Glomerular endothelial cell (primary cell): ENCODE results near the gene RAPGEF2. TPM values are rescaled to one million over a fixed set of nuclear protein-coding genes. Genes with fewer than 3 reads are reported as not detected.
"Not testable (repeated sequence)": the region's sequence is repeated elsewhere in the genome, so short reads cannot be mapped to it uniquely, and the experiment has no call there.

Experiments used
- DNase-seq: peaks from one replicate; pipeline ENCODE4 v3.0.0-alpha.2; 2011; ENCODE audit warnings: low read depth, low spot score; ENCODE audit errors: extremely low read depth
- total RNA-seq: library from RNA; depleted of rRNA; stranded (reverse); fragments of >200 nt; gene quantifications from 2 replicates; pipeline ENCODE4 v1.2.3, GENCODE V29; 2015

The RAPGEF2 gene
- total RNA-seq, 1 donor from 2014 or later: 57.3 TPM

DNA sequence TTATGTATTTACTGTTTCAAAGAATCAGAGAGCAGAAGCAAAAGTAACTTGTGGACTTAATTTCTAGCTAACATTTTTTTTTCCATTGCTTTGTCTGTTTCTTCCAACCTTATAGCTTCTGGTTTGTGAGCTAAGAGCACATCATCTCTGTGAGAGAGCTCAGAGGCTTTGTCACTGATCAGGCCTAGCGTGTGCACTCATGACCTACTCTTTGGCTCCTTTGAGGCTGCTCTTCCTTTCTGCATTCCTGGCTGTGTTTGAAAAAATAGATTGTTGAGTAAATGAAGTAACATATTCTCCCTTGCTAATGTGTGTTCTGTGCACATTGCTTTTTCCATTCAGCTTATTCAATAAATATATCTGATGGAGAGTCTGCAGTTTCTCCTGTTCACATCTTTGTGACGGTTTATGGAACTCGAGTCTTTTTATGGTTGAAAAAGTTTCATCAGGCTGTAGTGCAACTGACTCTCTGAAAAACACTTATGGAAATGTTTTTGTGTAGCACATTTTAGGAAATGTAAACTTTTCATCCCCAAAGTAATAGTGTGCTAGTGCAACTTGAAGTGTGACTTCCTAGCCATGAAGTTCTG is 133.0 kb downstream of the RAPGEF2 start:
- DNase-seq: no peak

DNA sequence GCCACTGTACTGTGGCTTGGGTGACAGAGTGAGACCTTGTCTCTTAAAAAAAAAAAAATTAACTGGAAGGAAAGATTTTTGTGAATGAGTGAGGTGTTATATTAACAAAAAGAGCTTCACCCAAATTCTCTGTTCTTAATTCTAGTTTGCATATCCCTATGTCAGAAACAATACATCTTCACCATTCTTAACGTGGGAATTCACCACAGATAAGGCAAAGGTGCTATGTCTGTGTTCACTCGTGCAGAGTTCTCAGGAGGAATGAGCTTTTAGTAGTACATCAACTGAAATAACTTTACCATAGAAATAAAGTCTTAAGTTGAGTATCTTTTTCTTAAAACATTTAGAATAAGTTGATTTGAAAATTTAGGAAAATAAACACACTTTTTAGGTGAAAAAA is 135.1 kb downstream of the RAPGEF2 start:
- DNase-seq: no peak

GRCh38 chr4:159238631-159239030 is 135.8 kb downstream of the RAPGEF2 start:
- no peak for DNase-seq

DNA sequence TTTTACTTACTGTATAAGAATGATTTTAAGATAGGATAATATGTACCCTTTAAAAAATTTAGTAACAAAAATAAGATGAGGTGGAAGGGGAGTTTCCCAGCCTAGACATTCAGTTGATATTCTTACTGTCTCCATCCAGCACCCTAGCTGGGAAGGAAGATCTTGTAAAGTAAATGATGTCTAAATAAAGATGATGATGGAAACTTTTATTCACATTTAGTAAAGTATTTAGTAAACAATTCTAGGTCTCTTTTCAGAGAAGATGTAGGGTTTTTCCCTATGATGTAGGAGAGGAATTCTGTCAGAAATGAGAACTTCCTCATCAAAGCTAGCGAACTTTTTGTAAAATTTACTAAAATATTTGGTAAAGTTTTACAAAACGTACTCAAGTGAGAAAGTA is 136.8 kb downstream of the RAPGEF2 start:
- no peak for DNase-seq

DNA sequence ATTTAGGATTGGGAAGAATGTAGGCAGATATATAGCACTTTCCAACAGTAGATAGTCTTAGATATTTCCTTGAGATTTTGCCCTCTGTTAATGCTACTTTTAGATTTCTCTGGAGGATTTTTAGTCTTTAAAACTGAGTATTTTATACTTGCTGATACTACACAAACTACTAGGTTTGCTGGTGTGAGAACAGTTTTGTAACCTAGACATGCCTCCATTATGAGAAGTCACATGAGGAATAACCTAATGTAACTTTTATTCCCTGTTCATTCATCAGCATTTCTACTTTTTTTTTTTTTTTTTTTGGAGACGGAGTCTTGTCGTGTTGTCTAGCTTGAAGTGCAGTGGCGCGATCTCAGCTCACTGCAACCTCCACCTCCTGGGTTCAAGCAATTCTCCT is 137.2 kb downstream of the RAPGEF2 start:
- DNase-seq: no peak

GRCh38 chr4:159240687-159241086 is 137.8 kb downstream of the RAPGEF2 start:
- DNase-seq: no peak

GRCh38 chr4:159242427-159242826 is 139.5 kb downstream of the RAPGEF2 start:
- no peak for DNase-seq

- no peak for DNase-seq
These were observed 145.7 kb downstream of the RAPGEF2 start for GRCh38 chr4:159248384-159249178.

- DNase-seq: no peak
These were observed 148.0 kb downstream of the RAPGEF2 start for GRCh38 chr4:159250751-159251325.

DNA sequence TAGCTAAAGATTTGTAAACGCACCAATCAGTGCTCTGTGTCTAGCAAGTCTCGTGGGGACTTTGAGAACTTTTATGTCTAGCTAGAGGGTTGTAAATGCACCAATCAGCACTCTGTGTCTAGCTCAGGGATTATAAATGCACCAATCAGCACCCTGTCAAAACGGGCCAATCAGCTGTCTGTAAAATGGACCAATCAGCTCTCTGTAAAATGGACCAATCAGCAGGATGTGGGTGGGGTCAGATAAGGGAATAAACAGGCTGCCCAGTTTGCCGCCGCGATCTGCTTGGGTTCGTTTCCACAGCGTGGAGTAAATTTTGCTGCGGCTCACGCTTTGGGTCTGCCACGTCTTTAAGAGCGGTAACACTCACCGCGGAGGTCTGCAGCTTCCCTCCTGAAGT is 148.7 kb downstream of the RAPGEF2 start:
- not testable (repeated sequence) for DNase-seq

GRCh38 chr4:159252491-159252890 is 149.6 kb downstream of the RAPGEF2 start:
- no peak for DNase-seq

DNA sequence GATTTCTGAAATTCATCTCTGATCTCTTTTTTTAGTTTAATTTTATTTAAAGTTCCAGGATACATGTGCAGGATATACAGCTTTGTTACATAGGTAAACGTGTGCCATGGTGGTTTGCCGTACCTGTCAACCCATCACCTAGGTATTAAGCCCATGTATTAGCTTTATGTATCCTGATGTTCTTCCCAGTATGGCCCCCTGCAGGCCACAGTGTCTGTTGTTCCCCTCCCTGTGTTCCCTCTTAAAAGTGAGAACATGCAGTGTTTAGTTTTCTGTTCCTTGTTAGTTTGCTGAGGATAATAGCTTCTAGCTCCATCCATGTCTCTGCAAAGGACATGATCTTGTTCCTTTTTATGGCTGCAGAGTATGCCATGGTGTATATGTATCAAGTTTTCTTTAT is 153.2 kb downstream of the RAPGEF2 start:
- no peak for DNase-seq

GRCh38 chr4:159258889-159259560 is 156.1 kb downstream of the RAPGEF2 start:
- DNase-seq: no peak

DNA sequence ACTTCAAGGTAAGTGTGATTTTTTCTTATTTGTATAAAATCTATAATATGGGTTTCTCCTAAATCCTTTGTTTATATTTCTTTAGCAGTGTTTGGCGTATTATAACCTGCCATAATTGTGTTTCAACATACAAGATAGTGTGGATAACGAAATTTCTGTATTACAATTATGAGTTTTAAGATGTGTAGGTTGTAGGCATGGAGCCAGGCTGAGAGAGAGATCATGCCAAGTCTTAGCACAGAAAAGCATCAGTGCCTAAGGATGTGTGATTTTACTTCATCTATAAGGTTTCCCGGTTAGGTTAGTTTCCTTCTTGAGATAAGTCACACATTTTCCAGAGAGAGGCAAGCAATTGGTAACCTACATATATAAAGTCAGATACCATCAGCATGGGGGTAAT is 161.2 kb downstream of the RAPGEF2 start:
- DNase-seq: no peak

DNA sequence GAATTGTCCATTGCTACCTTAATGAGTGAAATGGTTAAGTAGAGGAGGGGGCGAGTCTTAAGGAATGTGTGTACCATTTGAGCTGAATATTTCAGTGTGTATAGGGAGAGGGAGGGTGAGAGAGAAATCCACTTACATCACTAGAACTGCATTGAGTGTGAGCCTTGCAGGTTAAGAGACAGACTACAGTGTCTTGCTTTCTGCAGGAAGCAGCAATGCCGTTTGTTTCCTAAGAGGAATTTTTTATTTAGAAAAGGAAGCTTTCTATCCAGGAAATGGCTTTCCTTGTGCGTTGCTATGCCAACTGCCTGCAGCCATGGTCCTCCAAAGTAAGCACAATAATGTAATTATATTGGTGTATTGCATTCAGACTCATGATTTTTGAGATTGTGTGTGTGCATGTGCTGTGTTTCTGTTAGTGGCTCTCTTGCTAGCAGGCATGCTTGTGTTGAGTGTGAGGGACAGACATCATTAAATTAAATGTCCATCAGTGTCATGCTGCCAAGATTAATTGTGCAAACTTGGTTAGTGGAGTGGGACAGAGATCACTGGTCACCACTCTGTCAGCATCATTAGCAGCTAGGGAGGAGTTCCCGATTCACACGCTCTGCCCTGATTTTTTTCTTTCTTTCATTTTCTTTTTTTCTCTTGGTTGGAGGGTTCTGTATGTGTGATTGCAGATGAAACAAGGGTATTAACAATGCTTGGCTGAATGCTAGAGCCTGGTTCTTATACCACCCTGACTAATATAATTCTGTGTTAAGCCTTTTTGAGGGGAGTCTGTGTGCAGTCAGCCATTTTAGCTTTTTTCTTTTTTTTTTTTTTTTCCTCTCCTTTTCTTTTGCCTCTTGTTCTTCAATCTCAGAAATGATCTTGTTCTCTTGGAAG is 164.3 kb downstream of the RAPGEF2 start:
- no peak for DNase-seq

DNA sequence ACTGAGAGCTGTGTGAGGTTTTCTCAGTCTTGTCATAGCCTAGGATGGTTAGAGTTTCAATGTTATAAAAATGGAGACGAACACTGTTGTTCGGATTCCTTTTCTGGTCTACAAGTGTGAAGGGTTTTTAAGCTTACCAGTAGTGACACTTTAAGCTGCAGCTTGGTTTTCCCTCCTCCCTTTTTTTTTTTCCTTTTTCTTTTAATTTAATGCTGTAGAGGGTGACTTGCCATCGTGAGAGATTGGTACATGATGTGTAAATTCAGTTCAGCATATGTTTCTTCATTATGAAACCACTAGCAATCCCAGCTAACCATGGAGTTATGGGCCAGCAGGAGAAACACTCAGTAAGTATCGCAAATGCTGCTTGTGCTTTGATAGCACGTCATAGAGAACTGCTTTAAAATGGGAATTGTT is 165.0 kb downstream of the RAPGEF2 start:
- no peak for DNase-seq

GRCh38 chr4:159268607-159269006 is 165.7 kb downstream of the RAPGEF2 start:
- DNase-seq: no peak

GRCh38 chr4:159269116-159269515 is 166.2 kb downstream of the RAPGEF2 start:
- DNase-seq: no peak

GRCh38 chr4:159269956-159270355 is 167.1 kb downstream of the RAPGEF2 start:
- no peak for DNase-seq

DNA sequence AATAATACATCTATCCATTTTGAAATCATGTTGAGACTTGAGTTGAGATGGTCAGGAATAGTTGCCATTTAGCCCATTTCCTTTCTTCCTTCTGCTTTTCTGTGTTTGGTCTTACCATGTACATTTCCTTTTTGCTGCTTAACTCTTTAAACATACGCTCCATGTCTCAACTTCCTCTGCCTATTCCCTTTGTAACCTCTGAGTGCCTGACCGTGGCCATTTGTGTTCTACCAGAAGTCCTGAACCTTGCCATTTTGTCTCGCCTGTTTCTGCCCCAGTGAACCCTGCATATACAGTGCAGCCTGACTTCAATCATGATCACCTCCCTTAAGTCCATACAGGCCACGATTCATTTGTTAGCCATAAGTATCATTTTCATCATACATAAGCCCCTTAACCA is 169.0 kb downstream of the RAPGEF2 start:
- DNase-seq: no peak
